Activated CD8-positive, alpha-beta memory T cell treated with anti-CD3 and anti-CD28 coated beads for 36 hours (primary cell): ENCODE results near the gene IRF3. TPM values are rescaled to one million over a fixed set of nuclear protein-coding genes. Genes with fewer than 3 reads are reported as not detected.

ENCODE experiments used
- CTCF ChIA-PET: fragments of 350-600 bp; sonication (Branson Sonifier 250); formaldehyde crosslinking; loops from one replicate; lab custom pipeline; 2021; ENCODE audit warnings: antibody characterized with exemption; lab: Charles Lee
- POLR2A ChIA-PET: fragments of 350-600 bp; sonication (Branson Sonifier 250); formaldehyde crosslinking; loops from one replicate; lab custom pipeline; 2021; ENCODE audit warnings: antibody characterized with exemption; lab: Charles Lee
- total RNA-seq, 2 experiments: library from RNA; stranded (reverse); gene quantifications; one replicate each; pipeline ENCODE4 v1.2.3, GENCODE V29; 2021

IRF3 gene
- total RNA-seq, 2 experiments from 2014 or later, result 120 to 122 TPM

DNA sequence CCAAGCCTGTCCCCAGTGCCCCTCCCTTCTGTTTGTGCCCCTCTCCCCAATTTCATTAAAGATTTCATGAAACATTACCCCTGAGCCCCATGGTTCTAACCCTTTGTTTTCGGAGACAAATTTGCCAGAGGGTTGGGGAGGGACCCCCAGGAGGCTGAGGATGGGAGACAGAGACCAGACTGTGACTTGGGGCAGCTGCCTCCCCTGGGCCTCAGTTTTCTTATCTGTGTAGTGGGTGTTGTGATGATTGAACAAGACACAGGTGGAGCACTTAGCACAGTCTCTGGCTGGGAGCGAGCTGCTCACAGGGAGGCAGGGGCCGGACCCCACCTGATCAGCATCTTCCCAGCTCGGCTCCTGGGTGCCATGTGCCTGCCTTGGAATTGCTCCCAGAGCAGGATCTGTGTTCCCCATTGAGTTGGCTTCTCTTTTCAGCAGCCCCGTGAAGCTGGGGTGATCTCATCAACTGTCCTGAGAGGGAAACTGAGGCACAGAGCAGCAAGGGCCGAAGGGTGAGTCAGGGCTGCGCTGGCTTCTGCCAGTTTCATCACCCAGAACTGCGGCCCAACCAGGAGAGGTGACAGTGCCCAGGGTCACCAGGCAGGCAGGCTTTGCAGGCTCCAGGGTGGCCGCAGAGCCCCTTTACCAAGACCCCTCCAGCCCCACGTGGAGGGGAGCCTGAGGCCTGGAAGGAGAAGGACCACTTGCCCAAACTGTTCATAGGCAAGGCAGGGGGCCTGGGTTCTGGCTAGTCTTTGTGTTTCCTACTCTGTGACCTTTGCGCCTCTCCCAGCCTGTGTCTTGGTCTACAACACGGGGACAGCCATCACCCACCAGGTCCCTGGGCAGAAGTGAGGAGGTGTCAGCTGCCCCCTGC is 6.9 kb downstream of the IRF3 start:
- ChIA-PET POLR2A (no interaction called here), CTCF (interaction anchor here (0.6 kb wide), 1 partner anchor 558 kb away, joined by 3 read pairs; no protein-coding TSS in a partner anchor)

DNA sequence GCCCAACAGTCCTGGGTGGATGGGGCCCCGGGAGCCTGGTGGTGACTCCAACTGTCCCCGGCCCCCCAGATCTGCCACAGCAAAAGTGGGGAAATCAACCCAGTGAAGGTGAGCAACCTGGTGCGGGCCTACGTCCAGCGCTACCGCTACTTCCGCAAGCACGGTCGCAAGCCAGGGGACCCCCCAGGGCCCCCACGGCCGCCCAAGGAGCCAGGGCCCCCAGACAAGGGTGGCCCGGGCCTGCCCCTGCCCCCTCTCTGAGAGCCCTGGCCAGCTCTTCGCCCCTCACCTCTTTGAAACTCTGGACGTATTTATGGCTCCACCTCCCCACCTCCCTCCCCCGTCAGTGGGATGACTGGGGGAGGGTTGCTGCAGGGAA is 7.5 kb downstream of the IRF3 start:
- CTCF ChIA-PET, result interaction anchor here (0.6 to 1.1 kb wide), 2 partner anchors 20 to 557 kb away, joined by 3 read pairs; no protein-coding TSS in a partner anchor
- POLR2A ChIA-PET, result no interaction called here

- ChIA-PET POLR2A (no interaction called here), CTCF (interaction anchor here (0.6 to 1.1 kb wide), 2 partner anchors 20 to 557 kb away, joined by 3 read pairs; no protein-coding TSS in a partner anchor)
Measured at GRCh38 chr19:49657493-49658138, 8.0 kb downstream of the IRF3 start.

DNA sequence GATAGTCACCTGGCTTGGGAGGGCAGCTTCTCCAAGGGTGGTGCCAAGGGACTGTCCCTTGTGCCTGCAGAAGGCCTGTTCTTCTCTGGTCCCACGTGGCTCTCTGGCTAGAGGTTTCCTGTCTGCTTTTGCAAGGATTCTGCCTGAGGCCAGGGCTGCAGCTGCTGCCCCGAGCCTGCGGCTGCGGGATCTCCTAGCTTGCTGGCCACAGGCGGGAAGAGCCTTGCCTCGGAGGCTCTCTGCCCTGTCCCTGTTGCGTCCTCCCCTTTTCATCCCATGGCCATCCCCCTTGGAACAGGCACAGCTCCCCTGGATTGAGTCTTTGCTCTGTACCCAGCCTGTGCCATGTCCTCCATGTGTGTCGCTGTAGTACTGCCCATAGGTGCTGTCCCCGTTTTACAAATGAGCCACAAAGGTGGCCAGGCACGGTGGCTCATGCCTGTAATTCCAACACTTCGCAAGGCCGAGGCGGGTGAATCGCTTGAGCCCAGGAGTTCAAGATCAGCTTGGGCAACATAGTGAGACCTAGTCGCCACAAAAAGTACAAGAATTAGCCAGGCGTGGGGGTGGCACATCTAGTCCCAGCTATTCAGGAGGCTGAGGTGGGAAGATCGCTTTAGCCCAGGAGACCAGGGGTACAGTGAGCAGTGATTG is 9.1 kb downstream of the IRF3 start:
- CTCF ChIA-PET, result interaction anchor here (0.6 kb wide), 1 partner anchor 136 kb away, joined by 5 read pairs; no protein-coding TSS in a partner anchor
- POLR2A ChIA-PET, result no interaction called here

GRCh38 chr19:49655570-49656455 is 9.8 kb downstream of the IRF3 start:
- ChIA-PET POLR2A (interaction anchor here (1.6 kb wide), 1 partner anchor 9 kb away, joined by 7 read pairs; no protein-coding TSS in a partner anchor), CTCF (interaction anchor here (1.5 kb wide), 1 partner anchor 16 kb away, joined by 4 read pairs; no protein-coding TSS in a partner anchor)

- CTCF ChIA-PET, result interaction anchor here (1.5 kb wide), 1 partner anchor 18 kb away, joined by 4 read pairs; no protein-coding TSS in a partner anchor
- POLR2A ChIA-PET, result interaction anchor here (1.6 kb wide), 1 partner anchor 10 kb away, joined by 7 read pairs; no protein-coding TSS in a partner anchor
Measured at GRCh38 chr19:49654581-49654980, 11.1 kb downstream of the IRF3 start.

DNA sequence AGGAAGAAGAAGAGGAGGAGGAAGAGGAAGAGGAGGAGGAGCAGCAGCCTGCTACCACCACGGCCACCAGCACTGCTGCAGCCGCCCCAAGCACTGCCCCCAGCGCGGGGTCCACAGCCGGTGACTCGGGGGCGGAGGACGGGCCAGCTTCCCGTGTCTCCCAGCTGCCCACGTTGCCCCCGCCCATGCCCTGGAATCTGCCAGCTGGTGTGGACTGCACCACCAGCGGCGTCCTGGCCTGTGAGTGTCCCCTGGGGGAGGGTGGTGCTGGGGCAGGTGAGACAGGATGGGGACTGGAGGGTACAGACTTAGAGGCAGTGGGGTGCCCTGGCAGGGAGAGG is 12.2 kb downstream of the IRF3 start:
- POLR2A ChIA-PET, result no interaction called here
- CTCF ChIA-PET, result no interaction called here

GRCh38 chr19:49652551-49653465 is 12.8 kb downstream of the IRF3 start:
- ChIA-PET CTCF (no interaction called here), POLR2A (interaction anchor here (0.6 kb wide), 1 partner anchor 127 kb away, joined by 3 read pairs; no protein-coding TSS in a partner anchor)

DNA sequence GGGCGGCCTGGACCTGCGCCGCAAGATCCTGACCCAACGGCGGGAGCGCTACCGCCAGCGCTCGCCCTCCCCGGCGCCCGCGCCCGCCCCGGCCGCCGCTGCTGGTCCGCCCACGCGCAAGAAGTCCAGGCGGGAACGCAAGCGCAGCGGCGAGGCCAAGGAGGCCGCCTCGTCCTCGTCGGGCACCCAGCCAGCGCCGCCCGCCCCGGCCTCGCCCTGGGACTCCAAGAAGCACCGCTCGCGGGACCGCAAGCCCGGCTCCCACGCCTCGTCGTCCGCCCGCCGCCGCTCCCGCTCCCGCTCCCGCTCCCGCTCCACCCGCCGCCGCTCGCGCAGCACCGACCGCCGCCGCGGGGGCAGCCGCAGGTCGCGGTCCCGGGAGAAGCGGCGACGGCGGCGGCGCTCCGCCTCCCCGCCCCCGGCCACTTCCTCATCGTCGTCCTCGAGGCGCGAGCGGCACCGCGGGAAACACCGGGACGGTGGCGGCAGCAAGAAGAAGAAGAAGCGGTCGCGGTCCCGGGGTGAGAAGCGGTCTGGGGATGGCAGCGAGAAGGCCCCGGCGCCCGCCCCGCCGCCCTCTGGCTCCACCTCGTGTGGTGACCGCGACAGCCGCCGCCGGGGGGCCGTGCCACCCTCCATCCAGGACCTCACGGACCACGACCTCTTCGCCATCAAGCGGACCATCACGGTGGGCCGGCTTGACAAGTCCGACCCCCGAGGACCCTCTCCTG is 13.7 kb downstream of the IRF3 start:
- CTCF ChIA-PET, result no interaction called here
- POLR2A ChIA-PET, result no interaction called here

DNA sequence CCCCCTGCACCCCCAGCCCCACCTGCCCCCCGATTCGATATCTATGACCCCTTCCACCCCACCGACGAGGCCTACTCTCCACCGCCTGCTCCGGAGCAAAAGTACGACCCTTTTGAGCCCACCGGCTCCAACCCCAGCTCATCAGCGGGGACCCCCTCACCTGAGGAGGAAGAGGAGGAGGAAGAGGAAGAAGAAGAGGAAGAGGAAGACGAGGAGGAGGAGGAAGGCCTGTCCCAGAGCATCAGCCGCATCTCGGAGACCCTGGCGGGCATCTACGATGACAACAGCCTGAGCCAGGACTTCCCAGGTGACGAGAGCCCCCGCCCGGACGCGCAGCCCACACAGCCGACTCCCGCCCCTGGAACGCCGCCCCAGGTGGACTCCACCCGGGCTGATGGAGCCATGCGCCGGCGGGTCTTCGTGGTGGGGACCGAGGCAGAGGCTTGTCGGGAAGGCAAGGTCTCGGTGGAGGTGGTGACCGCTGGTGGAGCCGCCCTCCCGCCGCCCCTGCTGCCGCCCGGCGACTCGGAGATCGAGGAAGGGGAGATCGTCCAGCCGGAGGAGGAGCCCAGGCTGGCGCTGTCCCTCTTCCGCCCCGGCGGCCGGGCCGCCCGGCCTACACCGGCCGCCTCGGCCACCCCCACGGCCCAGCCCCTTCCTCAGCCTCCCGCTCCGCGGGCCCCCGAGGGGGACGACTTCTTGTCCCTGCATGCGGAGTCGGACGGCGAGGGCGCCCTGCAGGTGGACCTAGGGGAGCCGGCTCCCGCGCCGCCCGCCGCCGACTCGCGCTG is 14.4 kb downstream of the IRF3 start:
- CTCF ChIA-PET, result no interaction called here
- POLR2A ChIA-PET, result no interaction called here

DNA sequence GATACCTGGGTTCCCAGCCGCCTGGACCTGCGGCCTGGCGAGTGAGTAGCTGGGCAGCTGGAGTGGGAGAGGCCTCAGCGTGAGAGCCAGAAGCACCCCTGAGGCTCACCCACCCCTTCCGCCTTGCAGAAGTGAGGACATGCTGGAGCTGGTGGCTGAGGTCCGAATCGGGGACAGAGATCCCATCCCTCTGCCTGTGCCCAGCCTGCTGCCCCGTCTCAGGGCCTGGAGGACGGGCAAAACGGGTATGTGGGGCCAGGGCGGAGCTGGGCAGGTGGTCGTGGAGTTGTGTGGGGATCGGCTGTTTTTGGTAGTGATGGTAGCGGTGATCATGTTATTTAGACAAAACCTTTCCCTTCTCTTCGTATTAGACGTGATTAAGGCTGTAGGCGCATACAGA is 19.1 kb downstream of the IRF3 start:
- ChIA-PET POLR2A (no interaction called here), CTCF (no interaction called here)

DNA sequence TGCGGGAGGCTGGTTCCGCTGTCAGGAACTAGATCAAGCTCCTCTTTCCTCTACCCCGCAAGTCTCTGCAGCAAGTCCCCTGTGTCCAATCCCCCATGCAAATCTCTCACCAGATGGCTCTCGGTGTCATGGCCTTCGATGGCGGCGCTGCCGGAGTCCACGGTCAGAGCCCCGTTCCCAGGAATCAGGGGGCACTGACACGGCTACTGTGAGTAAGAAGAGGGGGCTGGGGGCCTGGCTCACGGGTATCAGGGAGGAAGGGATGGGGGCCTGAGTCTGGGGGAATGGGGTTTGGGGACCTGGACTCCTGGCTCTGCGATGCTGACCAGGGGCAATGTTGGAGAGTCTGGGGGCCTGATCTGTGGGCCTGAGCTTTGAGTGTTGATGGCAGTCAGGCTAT is 19.7 kb downstream of the IRF3 start:
- ChIA-PET CTCF (no interaction called here), POLR2A (no interaction called here)

- ChIA-PET POLR2A (no interaction called here), CTCF (no interaction called here)
Measured at GRCh38 chr19:49645592-49645991, 20.1 kb downstream of the IRF3 start.

GRCh38 chr19:49643466-49643865 is 22.2 kb downstream of the IRF3 start:
- POLR2A ChIA-PET, result interaction anchor here (0.5 to 0.7 kb wide), 3 partner anchors 24 to 79 kb away, joined by 3 to 5 read pairs (median 4); no protein-coding TSS in a partner anchor
- CTCF ChIA-PET, result interaction anchor here (0.8 to 1.1 kb wide), 4 partner anchors 21 to 38 kb away, joined by 3 to 6 read pairs (median 4); partner anchors contain the start of gene PRMT1

- CTCF ChIA-PET, result interaction anchor here (0.8 to 1.4 kb wide), 3 partner anchors 30 to 39 kb away, joined by 3 to 6 read pairs (median 6); partner anchors contain the start of gene PRMT1
Measured at GRCh38 chr19:49642492-49643035, 23.1 kb downstream of the IRF3 start.

More at GRCh38 chr19:49642492-49643035, 23.1 kb downstream of the IRF3 start:
- POLR2A ChIA-PET, result no interaction called here
